HG03558 (cell line): ENCODE results near the gene RESF1.
"Not testable (repeated sequence)": the region's sequence is repeated elsewhere in the genome, so short reads cannot be mapped to it uniquely, and the experiment has no call there.

Experiments
- ATAC-seq: cut with Tn5 transposase; IDR thresholded peaks from one replicate; pipeline ENCODE4 v1.9.1; 2021; ENCODE audit warnings: moderate number of reproducible peaks; ENCODE audit not compliant: unreplicated experiment; ENCODE audit errors: extremely low read depth

RESF1 gene

GRCh38 chr12:31959161-31959700 is at the start of gene RESF1:
Gene RESF1 (plus strand): TSS chr12:31959415. CDS start chr12:31980956, 21,541 bp downstream.
- peak; percentile 79 for ATAC-seq

DNA sequence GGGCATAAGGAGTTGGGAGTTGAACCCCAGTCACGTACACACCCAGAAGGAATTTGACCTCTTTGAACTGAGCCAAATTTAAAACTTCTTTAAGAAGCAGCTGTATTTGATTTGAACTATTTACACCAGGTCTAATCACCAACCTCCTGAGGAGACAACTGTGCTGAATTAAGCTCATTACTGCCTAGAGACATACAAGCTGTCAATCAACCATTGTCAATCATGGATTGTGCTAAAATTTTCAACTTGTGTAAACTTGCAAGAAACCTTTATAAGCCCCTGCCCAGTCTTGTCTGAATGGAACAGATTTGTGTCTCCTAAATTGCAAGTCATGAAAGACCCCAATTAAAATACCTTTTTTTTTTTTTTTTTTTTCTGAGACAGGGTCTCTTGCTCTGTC is 44.3 kb upstream of the RESF1 start:
- ATAC-seq = no peak

GRCh38 chr12:31915446-31915845 is 43.8 kb upstream of the RESF1 start:
- no peak for ATAC-seq

DNA sequence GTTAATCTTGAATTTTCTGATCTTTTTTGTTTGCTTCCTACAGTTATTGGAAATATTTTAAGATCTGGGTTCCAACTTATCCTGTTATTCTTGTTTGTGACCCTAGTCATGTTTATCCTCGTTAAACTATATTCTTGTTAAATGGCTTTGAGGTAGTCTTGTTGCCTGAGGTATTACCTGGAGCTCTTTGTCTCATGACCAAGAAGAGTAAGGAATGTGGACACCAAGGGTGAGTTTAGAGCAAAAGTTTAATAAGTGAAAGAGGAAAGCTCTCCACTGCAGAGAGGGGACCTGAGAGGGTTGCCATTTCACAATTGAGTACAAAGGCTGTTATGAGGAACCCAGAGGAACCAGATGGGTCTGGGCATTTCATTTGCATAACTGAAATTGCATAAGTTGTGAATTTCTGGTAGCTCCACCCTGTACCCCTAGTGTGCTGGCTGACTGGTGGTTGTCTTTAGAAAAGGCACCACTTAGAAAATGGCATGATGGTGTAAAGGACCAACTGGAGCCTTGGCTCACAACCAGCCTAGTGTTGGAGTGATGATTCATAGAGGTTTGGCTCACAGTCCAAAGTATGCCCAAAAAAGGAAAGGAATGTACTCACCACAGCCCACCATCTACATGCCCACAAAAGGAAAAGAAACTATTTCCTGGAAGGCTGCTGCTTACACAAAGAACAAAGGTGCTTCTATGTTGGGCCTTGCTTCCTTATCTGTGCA is 36.7 kb upstream of the RESF1 start:
- ATAC-seq = no peak

- ATAC-seq = no peak
These were observed 36.2 kb upstream of the RESF1 start for GRCh38 chr12:31923063-31923412.

DNA sequence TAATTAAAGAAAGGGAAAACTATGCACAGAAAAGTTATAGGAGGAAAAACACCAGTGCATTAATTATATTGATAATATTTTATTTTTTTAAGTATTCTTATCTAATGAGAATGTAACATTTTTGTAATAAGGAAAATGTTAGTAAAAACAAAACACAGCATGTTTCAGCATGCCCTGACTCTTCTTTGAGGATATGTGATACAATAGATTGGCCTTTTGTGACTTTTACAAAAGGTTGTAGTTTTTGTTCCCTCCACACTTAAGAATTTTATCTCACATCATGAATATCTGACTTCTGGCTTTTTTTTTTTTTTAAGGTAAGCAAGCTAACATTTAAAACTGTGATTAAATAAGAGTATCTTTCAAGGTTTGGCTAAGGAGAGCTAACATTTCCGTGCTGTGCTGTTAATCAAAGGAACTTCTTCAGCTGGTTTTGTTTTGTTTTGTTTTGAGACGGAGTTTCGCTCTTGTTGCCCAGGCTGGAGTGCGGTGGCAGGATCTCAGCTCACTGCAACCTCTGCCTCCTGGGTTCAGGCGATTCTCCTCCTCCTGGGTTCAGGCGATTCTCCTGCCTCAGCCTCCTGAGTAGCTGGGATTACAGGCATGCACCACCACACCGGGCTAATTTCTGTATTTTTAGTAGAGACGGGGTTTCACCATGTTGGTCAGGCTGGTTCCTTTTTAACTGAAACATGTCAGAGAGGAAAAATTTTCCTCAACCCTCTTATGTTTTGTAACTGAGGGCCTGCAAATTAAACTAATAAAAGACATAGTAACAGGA is 30.8 kb upstream of the RESF1 start:
- ATAC-seq = no peak

DNA sequence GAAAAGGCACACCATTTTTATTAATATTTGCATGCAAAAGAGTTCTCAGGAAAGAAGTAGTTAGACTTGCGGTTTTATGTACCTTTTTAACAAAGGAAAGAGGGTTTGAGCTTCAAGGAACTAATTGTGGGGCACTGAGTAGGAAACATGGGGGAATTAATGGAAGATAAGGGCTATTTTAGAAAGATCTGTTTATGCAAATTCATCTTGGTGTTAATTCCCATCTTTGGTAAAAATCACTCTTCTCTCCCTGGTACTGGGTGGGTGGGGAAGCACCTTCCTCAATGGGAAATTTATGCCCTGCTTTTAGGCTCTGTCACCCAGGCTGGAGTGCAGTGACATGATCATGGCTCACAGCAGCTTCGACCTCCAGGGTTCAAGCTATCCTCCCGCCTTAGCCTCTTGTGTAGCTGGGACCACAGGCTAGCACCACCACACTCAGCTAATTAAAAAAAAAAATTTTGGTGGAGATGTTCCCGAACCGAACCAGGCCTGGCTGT is 30.1 kb upstream of the RESF1 start:
- no peak for ATAC-seq

DNA sequence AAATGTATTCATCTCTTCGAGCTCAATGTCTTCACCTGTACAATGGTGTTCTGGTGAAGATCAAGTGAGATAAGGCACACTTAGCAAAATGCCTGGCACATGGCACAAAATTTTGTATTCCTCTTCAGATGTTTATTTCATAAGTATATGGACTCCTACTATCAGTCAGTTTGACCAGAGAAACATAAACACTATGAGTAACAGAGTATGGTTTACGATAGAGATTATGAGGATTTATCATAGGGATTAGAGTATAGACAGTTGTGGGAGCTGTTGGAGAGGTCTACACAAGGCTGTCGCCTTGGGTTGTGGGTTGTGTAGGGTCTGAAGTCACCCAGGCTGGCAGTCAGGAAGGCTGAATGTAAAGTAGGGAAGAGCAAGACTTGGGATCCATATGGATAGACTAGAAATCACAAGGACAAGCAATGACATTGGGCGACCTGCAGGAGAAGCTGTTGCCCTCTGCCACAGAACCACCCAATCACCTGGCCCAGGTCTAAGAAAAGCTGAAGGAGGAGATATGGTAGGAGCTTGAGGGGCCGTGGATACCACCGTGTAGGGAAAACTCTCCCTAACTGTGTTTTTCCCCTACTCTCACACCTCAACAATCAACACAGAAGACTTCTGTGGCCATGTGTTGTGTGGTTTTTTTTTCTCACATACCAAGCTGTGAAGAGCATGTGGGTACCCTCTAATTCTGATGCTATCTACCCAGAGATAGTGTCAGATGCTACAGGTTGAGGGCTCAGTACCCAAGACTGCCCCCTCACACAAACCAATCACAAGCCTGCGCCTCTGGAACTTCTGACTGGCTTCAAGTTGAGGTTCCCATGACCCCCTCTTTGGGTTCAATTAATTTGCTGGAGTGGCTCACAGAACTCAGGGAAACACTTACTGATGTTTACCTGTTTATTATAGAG is 27.2 kb upstream of the RESF1 start:
- no peak for ATAC-seq

DNA sequence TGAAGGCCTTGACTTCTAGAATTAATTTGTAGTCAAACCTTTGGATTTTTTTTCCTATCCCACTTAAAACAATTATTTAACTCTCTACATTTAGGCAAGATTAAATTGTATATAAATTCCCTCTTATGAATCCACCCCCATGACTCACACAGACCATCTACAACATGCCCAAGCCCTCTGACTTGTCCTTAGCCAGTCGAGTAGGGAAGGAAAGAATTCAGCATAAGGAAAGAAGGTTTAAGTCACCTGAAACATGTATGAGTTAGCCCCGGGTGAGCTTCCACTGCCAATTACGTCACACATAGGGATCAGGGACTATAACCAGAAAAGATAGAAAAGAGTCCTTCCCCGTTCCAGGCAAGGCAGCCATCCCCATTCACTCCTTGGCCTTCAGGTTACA is 14.9 kb upstream of the RESF1 start:
- ATAC-seq = no peak

- no peak for ATAC-seq
These were observed 11.2 kb upstream of the RESF1 start for GRCh38 chr12:31947971-31948370.

- ATAC-seq = not testable (repeated sequence)
These were observed 10.4 kb upstream of the RESF1 start for GRCh38 chr12:31948697-31949359.

DNA sequence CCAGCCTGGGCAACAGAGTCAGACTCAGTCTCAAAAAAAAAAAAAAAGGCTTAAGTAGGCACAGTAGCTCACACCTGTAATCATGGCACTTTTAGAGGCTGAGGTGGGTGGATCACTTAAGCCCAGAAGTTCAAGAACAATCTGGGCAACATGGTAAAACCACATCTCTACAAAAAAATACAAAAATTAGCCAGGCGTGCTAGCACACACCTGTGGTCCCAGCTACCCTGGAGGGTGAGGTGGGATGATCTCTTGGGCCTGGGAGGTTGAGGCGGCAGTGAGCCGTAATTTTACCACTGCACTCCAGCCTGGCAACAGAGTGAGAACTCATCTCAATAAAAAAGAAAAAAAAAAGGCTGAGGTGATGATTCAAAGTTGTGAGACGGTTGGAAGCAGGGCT is 9.1 kb upstream of the RESF1 start:
- ATAC-seq = no peak

DNA sequence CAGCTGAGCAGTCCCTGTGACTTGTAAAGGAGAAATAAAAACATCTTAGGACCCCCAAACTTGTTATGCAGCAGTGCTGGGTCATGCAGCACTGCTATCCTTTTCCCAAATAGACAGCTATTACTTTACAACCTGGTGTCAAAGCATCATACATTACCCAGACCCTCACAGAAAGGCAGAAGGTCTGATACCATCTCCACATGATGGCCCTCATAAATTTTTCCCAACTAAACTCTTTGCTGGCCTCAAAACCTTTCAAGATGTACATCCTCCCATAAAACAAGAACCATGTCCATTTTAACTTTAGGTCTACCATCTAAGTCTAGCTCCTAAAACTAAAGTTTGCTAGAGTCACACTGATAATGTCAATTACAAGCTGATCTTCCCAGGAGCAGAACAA is 8.7 kb upstream of the RESF1 start:
- no peak for ATAC-seq

GRCh38 chr12:31951008-31951407 is 8.2 kb upstream of the RESF1 start:
- ATAC-seq = no peak

GRCh38 chr12:31951939-31952338 is 7.3 kb upstream of the RESF1 start:
- no peak for ATAC-seq

DNA sequence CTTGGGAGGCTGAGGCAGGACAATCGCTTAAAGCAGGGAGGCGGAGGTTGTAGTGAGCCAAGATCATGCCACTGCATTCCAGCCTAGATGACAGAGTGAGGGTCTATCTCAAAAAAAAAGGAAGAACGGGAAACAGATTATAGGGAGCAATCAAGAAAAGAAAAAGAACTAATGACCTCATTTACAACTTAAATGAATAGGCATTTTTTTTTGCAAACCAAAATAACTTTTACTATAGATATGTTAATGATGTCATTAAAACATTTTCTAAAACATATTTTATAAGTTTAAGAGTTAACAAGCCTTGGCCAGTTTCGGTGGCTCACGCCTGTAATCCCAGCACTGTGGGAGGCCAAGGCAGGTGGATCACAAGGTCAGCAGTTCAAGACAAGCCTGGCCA is 6.8 kb upstream of the RESF1 start:
- no peak for ATAC-seq

DNA sequence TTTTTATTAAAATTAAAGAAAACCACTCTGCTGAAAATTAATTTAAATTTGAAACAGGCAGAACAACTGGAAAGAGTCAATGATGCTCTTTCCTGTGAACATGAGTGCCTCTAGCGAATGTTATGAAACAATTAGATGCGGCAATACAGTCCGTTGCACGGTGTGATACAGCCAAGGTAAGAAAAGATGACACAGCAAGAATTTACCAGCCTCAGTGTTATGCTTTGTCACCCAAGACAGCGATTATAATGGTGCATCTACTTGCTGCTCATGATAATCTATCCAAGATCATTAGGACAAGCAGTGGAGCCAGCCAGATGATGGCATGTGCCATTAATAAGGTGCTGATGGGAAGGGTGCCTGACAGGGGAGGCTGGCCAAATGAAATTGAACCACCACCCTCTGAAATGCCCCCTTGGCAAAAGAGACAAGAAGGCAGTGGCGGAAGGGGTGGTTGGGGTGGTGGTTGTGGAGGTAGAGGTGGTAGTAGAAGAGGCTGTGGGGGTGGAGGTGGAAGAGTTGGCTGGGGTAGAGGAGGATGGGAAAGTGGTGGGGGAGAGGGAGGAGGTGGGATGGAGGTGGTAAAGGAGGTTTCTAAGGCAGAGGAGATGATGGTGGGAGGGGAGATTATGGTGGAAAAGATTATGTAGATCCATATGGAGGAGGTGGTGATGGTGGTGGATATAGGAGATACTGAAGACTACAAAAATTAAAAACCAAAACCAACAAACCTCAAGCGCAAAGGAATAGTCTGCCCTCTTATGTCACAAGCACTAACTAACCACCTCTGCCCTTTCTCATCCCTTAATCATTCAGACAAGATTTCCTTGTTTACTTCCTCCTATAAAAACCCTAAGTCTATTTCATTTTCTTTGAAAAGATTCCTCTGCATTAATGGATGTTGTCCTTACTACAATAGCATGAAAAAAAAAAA is 4.0 kb upstream of the RESF1 start:
- no peak for ATAC-seq

DNA sequence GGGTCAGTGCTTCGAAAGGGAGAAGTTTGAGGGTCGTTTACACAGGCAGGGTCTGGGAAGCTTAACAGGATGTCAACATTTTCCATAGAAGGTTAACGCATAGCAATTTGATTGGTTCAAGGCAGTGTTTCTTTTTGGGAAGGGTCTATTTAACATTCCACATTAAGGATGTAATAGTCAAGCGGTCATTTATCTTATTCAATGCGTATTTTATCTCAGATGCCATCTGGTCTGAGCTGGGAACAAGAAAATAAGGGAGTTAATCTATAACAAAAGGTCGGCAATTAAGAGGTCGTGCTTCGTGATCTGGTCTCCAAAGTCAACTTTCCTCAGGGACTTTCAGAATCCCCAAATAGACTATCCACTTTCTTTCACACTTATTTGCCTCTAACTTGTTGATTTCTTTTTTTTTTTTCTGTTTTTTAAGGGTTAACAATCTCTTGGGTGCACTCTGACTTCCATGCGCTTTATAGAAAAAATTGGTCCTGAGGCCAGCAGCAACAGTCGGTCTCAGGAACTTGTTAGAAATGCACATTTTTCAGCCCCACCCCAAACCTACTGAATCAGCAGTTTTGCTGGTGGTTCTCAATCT is 550 bp upstream of the RESF1 start:
- no peak for ATAC-seq
